MCF 10A (cell line): Measurements from ENCODE around the gene TM6SF1. TPM values are rescaled to one million over a fixed set of nuclear protein-coding genes. Genes with fewer than 3 reads are reported as not detected.

Experiments
- BruUV-seq: library from RNA; stranded (reverse); fragments of 400-500 nt; replicated peaks from 2 replicates; lab custom pipeline; 2021; lab: Mats Ljungman, UMichigan
- CTCF ChIA-PET: fragments of 300-600 bp; sonication (Branson Sonifier 250); formaldehyde crosslinking; extraction: SDS; loops from one replicate; lab custom pipeline; 2021; ENCODE audit warnings: antibody characterized with exemption, inconsistent platforms; lab: Yijun Ruan, JAX
- POLR2A ChIA-PET: fragments of 300-600, 350-650 bp; sonication (Branson Sonifier 250); formaldehyde crosslinking; extraction: SDS; loops from one replicate; lab custom pipeline; 2020; ENCODE audit warnings: antibody characterized with exemption, inconsistent platforms; lab: Yijun Ruan, JAX
- DNase-seq: peaks from one replicate; pipeline ENCODE4 v3.0.0-alpha.2; 2018; ENCODE audit not compliant: unreplicated experiment
- H3K27ac Mint-ChIP-seq: one replicate; pipeline ENCODE4 v1.8.0; 2022; ENCODE audit warnings: mild to moderate bottlenecking, low read depth, mixed read lengths; ENCODE audit not compliant: unreplicated experiment
- H3K27me3 Mint-ChIP-seq: one replicate; pipeline ENCODE4 v1.8.0; 2022; ENCODE audit warnings: mixed read lengths; ENCODE audit not compliant: insufficient read depth, unreplicated experiment
- H3K36me3 Mint-ChIP-seq: one replicate; pipeline ENCODE4 v1.8.0; 2022; ENCODE audit warnings: mild to moderate bottlenecking, moderate library complexity, mixed read lengths; ENCODE audit not compliant: insufficient read depth, unreplicated experiment
- H3K4me1 Mint-ChIP-seq: one replicate; pipeline ENCODE4 v1.8.0; 2022; ENCODE audit warnings: mixed read lengths; ENCODE audit not compliant: insufficient read depth, unreplicated experiment
- H3K4me3 Mint-ChIP-seq: one replicate; pipeline ENCODE4 v1.8.0; 2022; ENCODE audit warnings: mild to moderate bottlenecking, moderate library complexity, mixed read lengths; ENCODE audit not compliant: unreplicated experiment
- H3K9me3 Mint-ChIP-seq: one replicate; pipeline ENCODE4 v1.8.0; 2022; ENCODE audit warnings: mixed read lengths; ENCODE audit not compliant: unreplicated experiment
- CTCF ChIP-seq: fragments of 200-600 bp; IDR thresholded peaks from one replicate; pipeline ENCODE4 v1.8.0; 2022; ENCODE audit warnings: antibody characterized with exemption, mild to moderate bottlenecking; ENCODE audit not compliant: unreplicated experiment
- intact Hi-C: fragments of 100-400 bp; cut with micrococcal nuclease; formaldehyde crosslinking; loops from 2 replicates; pipeline ENCODE4 v1.14.1; 2022
- microRNA-seq: library from miRNA; unstranded; fragments of <30 nt; microRNA quantifications from one replicate; pipeline ENCODE4 v1.2.0, GENCODE V29; 2022
- total RNA-seq: library from RNA; stranded (reverse); gene quantifications from 2 replicates; pipeline ENCODE4 v1.2.3, GENCODE V29; 2022

TM6SF1 gene
- total RNA-seq, 1 experiment from 2014 or later = not detected

GRCh38 chr15:83185561-83185960, 78.1 kb downstream of the TM6SF1 start:
- Mint-ChIP-seq H3K27ac (no peak overlapping the region), H3K36me3 (peaks cover 5% of the 10 kb centered on the region), H3K9me3 (peaks cover 8% of the 10 kb centered on the region), H3K27me3 (no peaks in the 10 kb centered on the region), H3K4me3 (no peak overlapping the region), H3K4me1 (no peaks in the 10 kb centered on the region)
- TF ChIP-seq CTCF = no peak
- no peak for DNase-seq
- CTCF ChIA-PET = no interaction called here
- POLR2A ChIA-PET = interaction anchor here (0.9 to 1.2 kb wide), 2 partner anchors 9 to 18 kb away, joined by 3 read pairs; no protein-coding TSS in a partner anchor
- intact Hi-C loops = no loop called here
- no TSS peak for BruUV-seq

Small RNAs within 50 kb of the gene (microRNA-seq; reads per million reads assigned to microRNA genes)
- gene MIR4515 = not detected

Other genes with a start within 250 kb of the TM6SF1 start
- 8.8 and 17.0 TPM in 2 replicates for gene HOMER2, start 154.9 kb upstream of the TM6SF1 start, total RNA-seq
- 21.0 and 25.6 TPM in 2 replicates for gene RAMAC, start 121.4 kb upstream of the TM6SF1 start, total RNA-seq
- gene C15orf40, start 96.0 kb upstream of the TM6SF1 start, total RNA-seq = 38.1 and 39.3 TPM in 2 replicates
- gene BTBD1, start 40.4 kb upstream of the TM6SF1 start, total RNA-seq = 42.7 and 57.0 TPM in 2 replicates
- 80.4 and 104 TPM in 2 replicates for gene HDGFL3, start 100.2 kb downstream of the TM6SF1 start, total RNA-seq
- 68.3 and 93.5 TPM in 2 replicates for gene BNC1, start 177.0 kb downstream of the TM6SF1 start, total RNA-seq